HepG2 (cell line): ENCODE measurements around the gene ANP32A.

Experiments
- ELF1 ChIP-seq: sonication (generic); formaldehyde crosslinking; IDR thresholded peaks from 2 replicates; pipeline ENCODE4 v1.4.0; 2020; ENCODE audit warnings: missing genetic modification reagents
- ERF ChIP-seq: IDR thresholded peaks from 2 replicates; pipeline ENCODE4 v1.6.1; 2018; ENCODE audit warnings: missing biosample characterization, missing genetic modification reagents
- GABPB1 ChIP-seq: IDR thresholded peaks from 2 replicates; pipeline ENCODE4 v1.6.1; 2016; ENCODE audit warnings: mild to moderate bottlenecking, missing genetic modification reagents, moderate library complexity, missing compliant biosample characterization
- IRX3 ChIP-seq: sonication (generic); formaldehyde crosslinking; IDR thresholded peaks from 2 replicates; pipeline ENCODE4 v1.8.1; 2023; ENCODE audit warnings: mild to moderate bottlenecking, low read depth, missing genetic modification reagents, borderline replicate concordance
- PHF20 ChIP-seq: sonication (generic); formaldehyde crosslinking; IDR thresholded peaks from 2 replicates; pipeline ENCODE4 v1.5.0; 2020; ENCODE audit warnings: mild to moderate bottlenecking, missing genetic modification reagents
- RFX5 ChIP-seq: IDR thresholded peaks from 2 replicates; pipeline ENCODE4 v1.6.1; 2011; ENCODE audit warnings: low read depth, low read length, improper control_type of control experiment
- SIN3A ChIP-seq: IDR thresholded peaks from 2 replicates; pipeline ENCODE4 v1.6.1; 2011; ENCODE audit warnings: low read depth, mild to moderate bottlenecking, control low read depth, low read length, borderline replicate concordance
- TF ChIP-seq, protein P1 (sequence below): sonication (generic); formaldehyde crosslinking; IDR thresholded peaks from 2 replicates; pipeline ENCODE4 v1.9.0; 2021; ENCODE audit warnings: missing genetic modification reagents, borderline replicate concordance
- TF ChIP-seq, protein P2 (sequence below): sonication (generic); formaldehyde crosslinking; IDR thresholded peaks from 2 replicates; pipeline ENCODE4 v1.4.0; 2020; ENCODE audit warnings: missing genetic modification reagents
- TF ChIP-seq, protein P3 (sequence below): sonication (generic); formaldehyde crosslinking; IDR thresholded peaks from 2 replicates; pipeline ENCODE4 v1.8.1; 2023; ENCODE audit warnings: missing genetic modification reagents, inconsistent platforms, borderline replicate concordance

DNA sequence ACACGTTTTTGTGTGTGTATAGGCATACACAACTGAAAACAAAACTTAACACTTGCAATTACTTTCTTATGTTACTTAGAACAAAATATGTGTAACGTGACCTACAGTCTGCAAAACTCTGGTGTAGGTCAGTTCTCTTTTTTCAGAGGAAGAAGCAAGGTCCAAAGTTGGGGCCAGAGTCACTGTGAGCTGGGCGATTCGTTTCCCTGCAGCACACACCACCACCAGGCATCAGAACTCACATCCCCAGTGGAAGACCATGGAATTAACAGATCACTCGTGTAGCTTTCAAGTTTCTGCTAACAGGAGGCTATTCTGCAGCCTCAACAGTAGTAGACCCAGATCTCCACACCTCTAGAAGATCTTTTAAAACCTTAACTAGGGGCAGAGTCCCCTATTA, 25.8 kb downstream of the ANP32A start:
- TF ChIP-seq ELF1 (CRISPR knock-in tag) = no peak
- no peak for TF ChIP-seq RFX5
- no peak for TF ChIP-seq SIN3A
- no peak for TF ChIP-seq ERF (CRISPR knock-in tag)
- TF ChIP-seq, protein P1, sequence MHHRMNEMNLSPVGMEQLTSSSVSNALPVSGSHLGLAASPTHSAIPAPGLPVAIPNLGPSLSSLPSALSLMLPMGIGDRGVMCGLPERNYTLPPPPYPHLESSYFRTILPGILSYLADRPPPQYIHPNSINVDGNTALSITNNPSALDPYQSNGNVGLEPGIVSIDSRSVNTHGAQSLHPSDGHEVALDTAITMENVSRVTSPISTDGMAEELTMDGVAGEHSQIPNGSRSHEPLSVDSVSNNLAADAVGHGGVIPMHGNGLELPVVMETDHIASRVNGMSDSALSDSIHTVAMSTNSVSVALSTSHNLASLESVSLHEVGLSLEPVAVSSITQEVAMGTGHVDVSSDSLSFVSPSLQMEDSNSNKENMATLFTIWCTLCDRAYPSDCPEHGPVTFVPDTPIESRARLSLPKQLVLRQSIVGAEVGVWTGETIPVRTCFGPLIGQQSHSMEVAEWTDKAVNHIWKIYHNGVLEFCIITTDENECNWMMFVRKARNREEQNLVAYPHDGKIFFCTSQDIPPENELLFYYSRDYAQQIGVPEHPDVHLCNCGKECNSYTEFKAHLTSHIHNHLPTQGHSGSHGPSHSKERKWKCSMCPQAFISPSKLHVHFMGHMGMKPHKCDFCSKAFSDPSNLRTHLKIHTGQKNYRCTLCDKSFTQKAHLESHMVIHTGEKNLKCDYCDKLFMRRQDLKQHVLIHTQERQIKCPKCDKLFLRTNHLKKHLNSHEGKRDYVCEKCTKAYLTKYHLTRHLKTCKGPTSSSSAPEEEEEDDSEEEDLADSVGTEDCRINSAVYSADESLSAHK (CRISPR knock-in tag) = no peak
- no peak for TF ChIP-seq IRX3 (CRISPR knock-in tag)
- TF ChIP-seq GABPB1 (CRISPR knock-in tag) = no peak
- TF ChIP-seq, protein P2, sequence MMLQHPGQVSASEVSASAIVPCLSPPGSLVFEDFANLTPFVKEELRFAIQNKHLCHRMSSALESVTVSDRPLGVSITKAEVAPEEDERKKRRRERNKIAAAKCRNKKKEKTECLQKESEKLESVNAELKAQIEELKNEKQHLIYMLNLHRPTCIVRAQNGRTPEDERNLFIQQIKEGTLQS (CRISPR knock-in tag) = no peak
- no peak for TF ChIP-seq PHF20 (CRISPR knock-in tag)
- TF ChIP-seq, protein P3, sequence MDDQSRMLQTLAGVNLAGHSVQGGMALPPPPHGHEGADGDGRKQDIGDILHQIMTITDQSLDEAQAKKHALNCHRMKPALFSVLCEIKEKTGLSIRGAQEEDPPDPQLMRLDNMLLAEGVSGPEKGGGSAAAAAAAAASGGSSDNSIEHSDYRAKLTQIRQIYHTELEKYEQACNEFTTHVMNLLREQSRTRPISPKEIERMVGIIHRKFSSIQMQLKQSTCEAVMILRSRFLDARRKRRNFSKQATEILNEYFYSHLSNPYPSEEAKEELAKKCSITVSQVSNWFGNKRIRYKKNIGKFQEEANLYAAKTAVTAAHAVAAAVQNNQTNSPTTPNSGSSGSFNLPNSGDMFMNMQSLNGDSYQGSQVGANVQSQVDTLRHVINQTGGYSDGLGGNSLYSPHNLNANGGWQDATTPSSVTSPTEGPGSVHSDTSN (CRISPR knock-in tag) = no peak
